ENCODE measurements around the gene CDC42BPA. TPM values are rescaled to one million over a fixed set of nuclear protein-coding genes. Genes with fewer than 3 reads are reported as not detected.

Gene CDC42BPA
- polyA plus RNA-seq, 1 donor (not counting 4 experiments of a cell fraction or from before 2014, with no cell fraction given), result 9.2 TPM

DNA sequence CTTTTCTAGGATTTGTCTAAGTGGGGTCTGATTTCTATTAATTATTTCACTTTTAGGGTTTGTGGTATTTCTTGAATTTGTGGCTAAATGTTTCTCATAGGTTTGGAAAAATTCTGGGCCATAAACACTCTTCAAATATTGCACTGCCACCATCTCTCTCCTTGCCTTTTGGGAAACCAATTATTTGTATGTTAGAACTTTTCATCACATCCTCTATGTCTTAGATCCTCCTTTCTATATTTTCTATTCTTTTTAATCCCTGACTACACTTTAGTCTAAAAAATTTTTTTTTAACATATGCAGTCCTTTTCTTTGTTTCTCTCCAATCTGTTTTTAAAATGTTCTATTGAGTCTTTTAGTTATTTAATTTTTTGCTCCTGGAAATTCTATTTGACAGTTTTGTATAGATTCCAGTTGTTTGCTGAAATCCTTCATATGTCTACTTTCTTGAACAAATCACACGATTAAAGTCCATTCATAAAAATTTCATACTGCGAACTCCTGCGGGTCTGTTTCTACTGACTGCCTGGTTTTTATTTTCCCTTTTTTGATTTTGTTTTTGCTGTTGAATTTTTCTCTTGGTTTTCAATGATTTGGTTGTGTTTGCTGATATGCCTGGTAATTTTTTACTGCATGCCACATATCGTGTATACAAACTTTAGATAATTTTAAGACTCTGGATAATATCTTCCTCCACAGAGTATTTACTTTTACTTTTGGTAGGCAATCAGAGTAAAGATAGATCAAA lies 235.1 kb downstream of the CDC42BPA start:
- Histone ChIP-seq H3K27me3 (ENCODE audit: control insufficient read depth, extremely low read depth, insufficient read depth, low read length) (no peaks in the 10 kb centered on the region), H3K4me2 (ENCODE audit: control insufficient read depth, extremely low read depth, insufficient read depth, low read depth, low read length) (no peak overlapping the region), H3K9ac (ENCODE audit: control insufficient read depth, extremely low read depth, insufficient read depth, low read length) (no peak overlapping the region), H3K9me1 (ENCODE audit: control insufficient read depth, extremely low read depth, insufficient read depth, low read length) (no peaks in the 10 kb centered on the region), H4K20me1 (ENCODE audit: control insufficient read depth, extremely low read depth, insufficient read depth, low read length) (no peaks in the 10 kb centered on the region), H3K9me3 (ENCODE audit: control insufficient read depth, low read depth, low read length) (no peaks in the 10 kb centered on the region), H3K4me3 (ENCODE audit: control insufficient read depth in 2 of 3, extremely low read depth in 1 of 3, insufficient read depth in 2 of 3, low read depth in 1 of 3, low read length in 3 of 3) (no peak overlapping the region), H3K4me1 (ENCODE audit: control insufficient read depth, extremely low read depth, insufficient read depth, low read length) (no peaks in the 10 kb centered on the region), H3K27ac (ENCODE audit: control insufficient read depth, insufficient read depth, low read length) (no peak overlapping the region), H3K79me2 (ENCODE audit: control insufficient read depth, insufficient read depth, low read length) (no peaks in the 10 kb centered on the region), H2AFZ (ENCODE audit: control insufficient read depth, low read length) (no peak overlapping the region), H3K36me3 (ENCODE audit: control insufficient read depth in 2 of 2, extremely low read depth in 1 of 2, insufficient read depth in 2 of 2, low read length in 2 of 2) (no peaks in the 10 kb centered on the region)
- FAIRE-seq (no peak), DNase-seq (ENCODE audit: low read depth, low spot score) (no peak)
- TF ChIP-seq EZH2 (IDR thresholded peaks at IDR 0.05; ENCODE audit: low read length), result no peak
- TF ChIP-seq, protein P1, sequence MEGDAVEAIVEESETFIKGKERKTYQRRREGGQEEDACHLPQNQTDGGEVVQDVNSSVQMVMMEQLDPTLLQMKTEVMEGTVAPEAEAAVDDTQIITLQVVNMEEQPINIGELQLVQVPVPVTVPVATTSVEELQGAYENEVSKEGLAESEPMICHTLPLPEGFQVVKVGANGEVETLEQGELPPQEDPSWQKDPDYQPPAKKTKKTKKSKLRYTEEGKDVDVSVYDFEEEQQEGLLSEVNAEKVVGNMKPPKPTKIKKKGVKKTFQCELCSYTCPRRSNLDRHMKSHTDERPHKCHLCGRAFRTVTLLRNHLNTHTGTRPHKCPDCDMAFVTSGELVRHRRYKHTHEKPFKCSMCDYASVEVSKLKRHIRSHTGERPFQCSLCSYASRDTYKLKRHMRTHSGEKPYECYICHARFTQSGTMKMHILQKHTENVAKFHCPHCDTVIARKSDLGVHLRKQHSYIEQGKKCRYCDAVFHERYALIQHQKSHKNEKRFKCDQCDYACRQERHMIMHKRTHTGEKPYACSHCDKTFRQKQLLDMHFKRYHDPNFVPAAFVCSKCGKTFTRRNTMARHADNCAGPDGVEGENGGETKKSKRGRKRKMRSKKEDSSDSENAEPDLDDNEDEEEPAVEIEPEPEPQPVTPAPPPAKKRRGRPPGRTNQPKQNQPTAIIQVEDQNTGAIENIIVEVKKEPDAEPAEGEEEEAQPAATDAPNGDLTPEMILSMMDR (optimal IDR thresholded peaks at IDR 0.05 in 1 of 3, IDR thresholded peaks at IDR 0.05 in 1 of 3, conservative IDR thresholded peaks at IDR 0.05 in 1 of 3; ENCODE audit: extremely low read depth in 1 of 3, insufficient read depth in 2 of 3, low read length in 3 of 3), result no peak
- dilution Hi-C loops (cut with MboI; ENCODE audit: extremely low pct_ligation_motif_present, low sequenced_read_pairs), result no loop called here

DNA sequence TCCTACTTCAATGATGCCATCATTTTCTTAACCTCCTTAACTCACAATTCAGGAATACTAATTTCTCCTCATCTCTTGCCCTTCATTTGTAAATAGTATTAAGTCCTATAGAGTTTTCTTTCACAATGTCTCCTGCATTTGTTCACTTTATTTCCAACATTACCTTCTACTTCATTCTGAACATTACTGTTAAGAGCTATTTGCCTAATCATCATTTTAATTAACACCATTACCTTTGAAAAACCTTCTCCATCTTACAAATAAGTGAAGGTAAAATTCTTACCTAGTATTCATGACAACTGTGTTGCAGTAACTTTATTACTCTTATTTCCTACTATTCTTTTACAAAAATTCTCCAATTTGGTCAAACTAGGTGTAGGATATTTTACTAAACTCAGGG lies 240.5 kb downstream of the CDC42BPA start:
- no peaks in the 10 kb centered on the region for H3K36me3 ChIP-seq (ENCODE audit: control insufficient read depth in 2 of 2, extremely low read depth in 1 of 2, insufficient read depth in 2 of 2, low read length in 2 of 2)
- no peaks in the 10 kb centered on the region for H3K4me1 ChIP-seq (ENCODE audit: control insufficient read depth, extremely low read depth, insufficient read depth, low read length)
- dilution Hi-C loops (cut with MboI; ENCODE audit: extremely low pct_ligation_motif_present, low sequenced_read_pairs), result no loop called here
- H3K4me2 ChIP-seq (ENCODE audit: control insufficient read depth, extremely low read depth, insufficient read depth, low read depth, low read length), result no peak overlapping the region
- H3K9me1 ChIP-seq (ENCODE audit: control insufficient read depth, extremely low read depth, insufficient read depth, low read length), result no peaks in the 10 kb centered on the region
- no peak overlapping the region for H3K9ac ChIP-seq (ENCODE audit: control insufficient read depth, extremely low read depth, insufficient read depth, low read length)
- no peaks in the 10 kb centered on the region for H3K9me3 ChIP-seq (ENCODE audit: control insufficient read depth, low read depth, low read length)
- TF ChIP-seq, protein P1 (optimal IDR thresholded peaks at IDR 0.05 in 1 of 3, IDR thresholded peaks at IDR 0.05 in 1 of 3, conservative IDR thresholded peaks at IDR 0.05 in 1 of 3; ENCODE audit: extremely low read depth in 1 of 3, insufficient read depth in 2 of 3, low read length in 3 of 3), result no peak
- TF ChIP-seq EZH2 (IDR thresholded peaks at IDR 0.05; ENCODE audit: low read length), result no peak
- no peak overlapping the region for H3K4me3 ChIP-seq (ENCODE audit: control insufficient read depth in 2 of 3, extremely low read depth in 1 of 3, insufficient read depth in 2 of 3, low read depth in 1 of 3, low read length in 3 of 3)
- FAIRE-seq, result no peak
- H2AFZ ChIP-seq (ENCODE audit: control insufficient read depth, low read length), result no peak overlapping the region
- no peaks in the 10 kb centered on the region for H3K27me3 ChIP-seq (ENCODE audit: control insufficient read depth, extremely low read depth, insufficient read depth, low read length)
- H3K79me2 ChIP-seq (ENCODE audit: control insufficient read depth, insufficient read depth, low read length), result no peaks in the 10 kb centered on the region
- H4K20me1 ChIP-seq (ENCODE audit: control insufficient read depth, extremely low read depth, insufficient read depth, low read length), result no peaks in the 10 kb centered on the region
- no peak overlapping the region for H3K27ac ChIP-seq (ENCODE audit: control insufficient read depth, insufficient read depth, low read length)
- DNase-seq (ENCODE audit: low read depth, low spot score), result no peak
